GM12878 (cell line): ENCODE measurements around the gene GPR68. TPM values are rescaled to one million over a fixed set of nuclear protein-coding genes. Genes with fewer than 3 reads are reported as not detected.

ENCODE experiments used
- ATAC-seq: fragments of 200-7000 bp; cut with Tn5 transposase; 3 replicates; pipeline ENCODE4 v1.9.1; 2020; ENCODE audit warnings: mild to moderate bottlenecking, moderate library complexity
- BruUV-seq: library from RNA; stranded (reverse); fragments of 400-500 nt; replicated peaks from 2 replicates; lab custom pipeline; 2021; lab: Mats Ljungman, UMichigan
- CTCF ChIA-PET: fragments of 300-600 bp; sonication (Branson Sonifier 250); formaldehyde crosslinking; extraction: SDS; loops from one replicate; lab custom pipeline; 2021; ENCODE audit warnings: inconsistent platforms; lab: Yijun Ruan, JAX
- POLR2A ChIA-PET: fragments of 350-600 bp; formaldehyde crosslinking; extraction: SDS; loops from one replicate; lab custom pipeline; 2021; ENCODE audit warnings: inconsistent platforms; lab: Charles Lee
- RAD21 ChIA-PET: fragments of 300-600 bp; sonication (Branson Sonifier 250); formaldehyde crosslinking; loops from one replicate; lab custom pipeline; 2023; ENCODE audit warnings: antibody characterized with exemption; ENCODE audit not compliant: unreplicated experiment; lab: Charles Lee
- SMC1A ChIA-PET: fragments of 300-600 bp; sonication (Branson Sonifier 250); formaldehyde crosslinking; loops from one replicate; lab custom pipeline; 2023; ENCODE audit not compliant: unreplicated experiment, uncharacterized antibody; lab: Charles Lee
- DNase-seq: peaks from one replicate; pipeline ENCODE4 v3.0.0-alpha.2; 2011; ENCODE audit warnings: low read depth, low spot score
- FAIRE-seq: peaks from 3 replicates; lab custom pipeline; 2011; peaks lifted over from hg19 to GRCh38; lab: Jason Lieb, UNC
- H2AFZ ChIP-seq: 2 replicates; pipeline ENCODE4 v1.6.0; 2011; ENCODE audit warnings: low read depth, low read length, control low read depth; ENCODE audit not compliant: control insufficient read depth
- H3K27ac ChIP-seq: 2 replicates; pipeline ENCODE4 v1.5.1; 2011; ENCODE audit warnings: control low read depth; ENCODE audit not compliant: control insufficient read depth, insufficient read depth
- H3K27me3 ChIP-seq, 2 experiments: replicated peaks in 1 of 2; 2 replicates each; pipeline versions ENCODE4 v1.6.0 to v1.6.1; 2011; ENCODE audit warnings: low read length in 1 of 2; ENCODE audit not compliant: control insufficient read depth in 2 of 2, insufficient read depth in 2 of 2
- H3K36me3 ChIP-seq, 2 experiments: 2 replicates each; pipeline ENCODE4 v1.5.1; 2011; ENCODE audit warnings: low read length in 1 of 2; ENCODE audit not compliant: control insufficient read depth in 2 of 2, insufficient read depth in 2 of 2
- H3K4me1 ChIP-seq: 2 replicates; pipeline ENCODE4 v1.6.1; 2011; ENCODE audit warnings: mild to moderate bottlenecking, low read length, moderate library complexity, mixed read lengths; ENCODE audit not compliant: control insufficient read depth, insufficient read depth
- H3K4me2 ChIP-seq: 2 replicates; pipeline ENCODE4 v1.6.0; 2011; ENCODE audit warnings: control low read depth; ENCODE audit not compliant: control insufficient read depth, insufficient read depth
- H3K4me3 ChIP-seq: fragments of 200-600 bp; sonication (generic); 2 replicates; pipeline ENCODE4 v1.5.1; 2016
- H3K79me2 ChIP-seq: 2 replicates; pipeline ENCODE4 v1.6.0; 2011; ENCODE audit warnings: low read length; ENCODE audit not compliant: control insufficient read depth, insufficient read depth
- H3K9ac ChIP-seq: 2 replicates; pipeline ENCODE4 v1.8.0; 2011; ENCODE audit warnings: low read length, control low read depth, mixed read lengths; ENCODE audit not compliant: control insufficient read depth, insufficient read depth
- H3K9me3 ChIP-seq: replicated peaks from 3 replicates; pipeline ENCODE4 v1.5.1; 2011; ENCODE audit warnings: mild to moderate bottlenecking, low read length; ENCODE audit not compliant: control insufficient read depth, insufficient read depth
- H4K20me1 ChIP-seq: 2 replicates; pipeline ENCODE4 v1.6.0; 2011; ENCODE audit not compliant: control insufficient read depth, insufficient read depth
- BCL11A ChIP-seq: IDR thresholded peaks from 2 replicates; pipeline ENCODE4 v1.6.1; 2011; ENCODE audit warnings: low read depth, low read length
- BHLHE40 ChIP-seq, 2 experiments: fragments of 450-650 bp in 1 of 2; IDR thresholded peaks; 2 replicates each; pipeline ENCODE4 v1.6.1; 2011 to 2017; ENCODE audit warnings: low read depth in 2 of 2, borderline replicate concordance in 1 of 2, improper control_type of control experiment in 1 of 2, low read length in 1 of 2, mild to moderate bottlenecking in 1 of 2
- EGR1 ChIP-seq, 2 experiments: IDR thresholded peaks; 1 replicate in 1 of 2; 2 replicates in 1 of 2; pipeline ENCODE4 v1.6.1; 2011 to 2012; ENCODE audit warnings: low read depth in 2 of 2, low read length in 2 of 2, borderline replicate concordance in 1 of 2, mild to moderate bottlenecking in 1 of 2, moderate library complexity in 1 of 2
- EZH2 ChIP-seq: IDR thresholded peaks from 2 replicates; pipeline ENCODE4 v1.6.1; 2012; ENCODE audit warnings: low read depth, mild to moderate bottlenecking, control low read depth, inconsistent platforms, low read length, borderline replicate concordance; ENCODE audit not compliant: control insufficient read depth
- MEF2A ChIP-seq: IDR thresholded peaks from 2 replicates; pipeline ENCODE4 v1.6.1; 2011; ENCODE audit warnings: low read depth, mild to moderate bottlenecking, low read length, moderate library complexity; ENCODE audit not compliant: insufficient read depth
- NR2C2 ChIP-seq: IDR thresholded peaks from 2 replicates; pipeline ENCODE4 v1.6.1; 2011; ENCODE audit warnings: borderline replicate concordance, low read depth; ENCODE audit not compliant: control insufficient read depth, insufficient read length
- RAD51 ChIP-seq: fragments of 450-650 bp; IDR thresholded peaks from 2 replicates; pipeline ENCODE4 v1.6.1; 2016; ENCODE audit warnings: moderate library complexity, mild to moderate bottlenecking, inconsistent platforms
- SREBF2 ChIP-seq: IDR thresholded peaks from 2 replicates; pipeline ENCODE4 v1.6.1; 2012; ENCODE audit warnings: mild to moderate bottlenecking, low read length
- TBL1XR1 ChIP-seq: IDR thresholded peaks from 2 replicates; pipeline ENCODE4 v1.6.1; 2012; ENCODE audit warnings: low read depth, low read length, improper control_type of control experiment
- TCF7 ChIP-seq: IDR thresholded peaks from 2 replicates; pipeline ENCODE4 v1.6.1; 2014; ENCODE audit warnings: antibody characterized with exemption, borderline replicate concordance
- ZZZ3 ChIP-seq: IDR thresholded peaks from 2 replicates; pipeline ENCODE4 v1.6.1; 2011; ENCODE audit warnings: low read depth; ENCODE audit not compliant: control insufficient read depth, insufficient read length
- WGBS: methylation state at CpG from one replicate; pipeline ENCODE4 v1.1.6; 2016; ENCODE audit warnings: low lambda C conversion rate; ENCODE audit not compliant: insufficient replicate concordance, insufficient coverage; ENCODE audit errors: missing lambda C conversion rate; 5-methylcytosine and 5-hydroxymethylcytosine counted together
- in situ Hi-C: fragments of 300-500 bp; cut with MboI; formaldehyde crosslinking; loops from 9 replicates; pipeline ENCODE4 v1.14.3; 2018; ENCODE audit warnings: mixed read lengths
- intact Hi-C: fragments of 100-400 bp; cut with micrococcal nuclease; formaldehyde crosslinking; loops from one replicate; pipeline ENCODE4 v1.14.2; 2022; ENCODE audit not compliant: unreplicated experiment
- polyA plus RNA-seq, 11 experiments: library from polyadenylated mRNA; depleted of rRNA in 4 of 11; unstranded in 6 of 11; stranded (reverse) in 5 of 11; fragments of >200 nt; fragmentation: Nextera tagmentation in 4 of 11; fragmentation: Illumina TruSeq in 1 of 11; extraction: Ambion mirVana in 4 of 11; extraction: Trizol in 1 of 11; gene quantifications; 1 replicate in 1 of 11; 2 replicates in 10 of 11; pipeline versions ENCODE4 v1.2.1 to v1.2.3, GENCODE V29; 2011 to 2016; ENCODE audit warnings: inconsistent platforms in 2 of 11, missing spikeins in 2 of 11, low read depth in 1 of 11
- total RNA-seq, 4 experiments: library from RNA; depleted of rRNA in 3 of 4; stranded (reverse); fragments of >200 nt in 3 of 4; fragmentation: Illumina TruSeq in 1 of 4; extraction: Trizol in 1 of 4; gene quantifications; 2 replicates each; pipeline versions ENCODE4 v1.2.1 to v1.2.3, GENCODE V29; 2013 to 2021
- TF ChIP-seq, protein P1 (sequence below): fragments of 450-650 bp; IDR thresholded peaks from 2 replicates; pipeline ENCODE4 v1.6.1; 2017; ENCODE audit warnings: mild to moderate bottlenecking, low read depth, inconsistent platforms; ENCODE audit not compliant: poor library complexity, severe bottlenecking
- TF ChIP-seq, protein P2 (sequence below): fragments of 450-650 bp; IDR thresholded peaks from 2 replicates; pipeline ENCODE4 v1.6.1; 2014; ENCODE audit warnings: mild to moderate bottlenecking
- TF ChIP-seq, protein P3 (sequence below), 3 experiments: IDR thresholded peaks in 2 of 3; conservative IDR thresholded peaks in 1 of 3; 2 replicates each; pipeline ENCODE4 v1.5.1; 2011; ENCODE audit warnings: low read depth in 3 of 3, low read length in 3 of 3, mild to moderate bottlenecking in 3 of 3, control low read depth in 2 of 3, moderate library complexity in 2 of 3, inconsistent platforms in 1 of 3, mixed read lengths in 1 of 3; ENCODE audit not compliant: control insufficient read depth in 2 of 3, insufficient read depth in 1 of 3; ENCODE audit errors: extremely low read depth in 1 of 3

The GPR68 gene
- total and polyA plus RNA-seq, 10 of the 15 experiments (the other 5 are each of a cell fraction or from before 2014, with no cell fraction given), result 0.06 to 3.4 (median 1.8) TPM

DNA sequence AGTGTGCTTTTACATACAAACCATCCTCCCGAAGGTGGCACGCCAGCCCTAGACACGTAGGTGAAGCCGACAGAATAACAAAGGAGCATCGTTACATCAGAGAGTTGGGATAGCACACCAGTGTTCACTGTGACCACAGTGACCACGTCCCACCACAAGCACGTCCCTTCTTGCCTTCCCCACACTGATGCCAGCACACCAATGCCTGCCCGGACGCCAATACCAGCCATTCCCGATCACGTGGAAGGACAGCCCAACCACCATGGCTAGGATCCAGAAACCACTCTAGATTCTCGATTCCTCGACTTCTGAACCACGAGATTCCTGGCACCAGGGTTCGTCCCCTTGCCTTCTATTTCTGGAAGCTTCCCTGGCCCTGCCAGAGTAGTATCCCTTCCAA lies 48.0 kb upstream of the GPR68 start:
- POLR2A ChIA-PET, result no interaction called here
- 88% methylated on average over 15 of the region's 15 CpGs for WGBS
- ATAC-seq (no peak), FAIRE-seq (no peak), DNase-seq (no peak)
- CTCF ChIA-PET, result interaction anchor here (11.1 kb wide), 1 partner anchor 116 kb away, joined by 211 read pairs; no protein-coding TSS in a partner anchor
- in situ Hi-C loops (no loop called here), intact Hi-C loops (no loop called here)
- H3K36me3 ChIP-seq, result peaks cover 45 to 62% of the 10 kb centered on the region in 2 experiments
- SMC1A ChIA-PET, result no interaction called here
- no peak overlapping the region for H3K27ac ChIP-seq
- no peak overlapping the region for H3K4me3 ChIP-seq
- RAD21 ChIA-PET, result no interaction called here
- H3K27me3 ChIP-seq, result no peaks in the 10 kb centered on the region
- no peaks in the 10 kb centered on the region for H3K9me3 ChIP-seq
- no peaks in the 10 kb centered on the region for H3K79me2 ChIP-seq
- no peak overlapping the region for H3K4me2 ChIP-seq
- H4K20me1 ChIP-seq, result peaks cover 2% of the 10 kb centered on the region; the same call in 1 of the 2 replicates
- no TSS peak for BruUV-seq
- no peak overlapping the region for H2AFZ ChIP-seq
- no peak overlapping the region for H3K9ac ChIP-seq
- H3K4me1 ChIP-seq, result no peaks in the 10 kb centered on the region
- TF ChIP-seq, protein P1, sequence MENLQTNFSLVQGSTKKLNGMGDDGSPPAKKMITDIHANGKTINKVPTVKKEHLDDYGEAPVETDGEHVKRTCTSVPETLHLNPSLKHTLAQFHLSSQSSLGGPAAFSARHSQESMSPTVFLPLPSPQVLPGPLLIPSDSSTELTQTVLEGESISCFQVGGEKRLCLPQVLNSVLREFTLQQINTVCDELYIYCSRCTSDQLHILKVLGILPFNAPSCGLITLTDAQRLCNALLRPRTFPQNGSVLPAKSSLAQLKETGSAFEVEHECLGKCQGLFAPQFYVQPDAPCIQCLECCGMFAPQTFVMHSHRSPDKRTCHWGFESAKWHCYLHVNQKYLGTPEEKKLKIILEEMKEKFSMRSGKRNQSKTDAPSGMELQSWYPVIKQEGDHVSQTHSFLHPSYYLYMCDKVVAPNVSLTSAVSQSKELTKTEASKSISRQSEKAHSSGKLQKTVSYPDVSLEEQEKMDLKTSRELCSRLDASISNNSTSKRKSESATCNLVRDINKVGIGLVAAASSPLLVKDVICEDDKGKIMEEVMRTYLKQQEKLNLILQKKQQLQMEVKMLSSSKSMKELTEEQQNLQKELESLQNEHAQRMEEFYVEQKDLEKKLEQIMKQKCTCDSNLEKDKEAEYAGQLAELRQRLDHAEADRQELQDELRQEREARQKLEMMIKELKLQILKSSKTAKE, result no peak
- TF ChIP-seq, protein P2, sequence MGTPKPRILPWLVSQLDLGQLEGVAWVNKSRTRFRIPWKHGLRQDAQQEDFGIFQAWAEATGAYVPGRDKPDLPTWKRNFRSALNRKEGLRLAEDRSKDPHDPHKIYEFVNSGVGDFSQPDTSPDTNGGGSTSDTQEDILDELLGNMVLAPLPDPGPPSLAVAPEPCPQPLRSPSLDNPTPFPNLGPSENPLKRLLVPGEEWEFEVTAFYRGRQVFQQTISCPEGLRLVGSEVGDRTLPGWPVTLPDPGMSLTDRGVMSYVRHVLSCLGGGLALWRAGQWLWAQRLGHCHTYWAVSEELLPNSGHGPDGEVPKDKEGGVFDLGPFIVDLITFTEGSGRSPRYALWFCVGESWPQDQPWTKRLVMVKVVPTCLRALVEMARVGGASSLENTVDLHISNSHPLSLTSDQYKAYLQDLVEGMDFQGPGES, result no peak
- TF ChIP-seq NR2C2 (no peak), BHLHE40 (IDR thresholded peaks at IDR 0.05; ENCODE audit: borderline replicate concordance in 1 of 2, low read depth in 2 of 2, low read length in 1 of 2) (no peak), BCL11A (no peak), TBL1XR1 (no peak), EGR1 (IDR thresholded peaks at IDR 0.05; ENCODE audit: borderline replicate concordance in 1 of 2, low read depth in 2 of 2, low read length in 2 of 2) (no peak), RAD51 (no peak), SREBF2 (no peak), ZZZ3 (no peak), MEF2A (no peak), EZH2 (no peak), TCF7 (no peak)
- TF ChIP-seq, protein P3, sequence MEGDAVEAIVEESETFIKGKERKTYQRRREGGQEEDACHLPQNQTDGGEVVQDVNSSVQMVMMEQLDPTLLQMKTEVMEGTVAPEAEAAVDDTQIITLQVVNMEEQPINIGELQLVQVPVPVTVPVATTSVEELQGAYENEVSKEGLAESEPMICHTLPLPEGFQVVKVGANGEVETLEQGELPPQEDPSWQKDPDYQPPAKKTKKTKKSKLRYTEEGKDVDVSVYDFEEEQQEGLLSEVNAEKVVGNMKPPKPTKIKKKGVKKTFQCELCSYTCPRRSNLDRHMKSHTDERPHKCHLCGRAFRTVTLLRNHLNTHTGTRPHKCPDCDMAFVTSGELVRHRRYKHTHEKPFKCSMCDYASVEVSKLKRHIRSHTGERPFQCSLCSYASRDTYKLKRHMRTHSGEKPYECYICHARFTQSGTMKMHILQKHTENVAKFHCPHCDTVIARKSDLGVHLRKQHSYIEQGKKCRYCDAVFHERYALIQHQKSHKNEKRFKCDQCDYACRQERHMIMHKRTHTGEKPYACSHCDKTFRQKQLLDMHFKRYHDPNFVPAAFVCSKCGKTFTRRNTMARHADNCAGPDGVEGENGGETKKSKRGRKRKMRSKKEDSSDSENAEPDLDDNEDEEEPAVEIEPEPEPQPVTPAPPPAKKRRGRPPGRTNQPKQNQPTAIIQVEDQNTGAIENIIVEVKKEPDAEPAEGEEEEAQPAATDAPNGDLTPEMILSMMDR (IDR thresholded peaks at IDR 0.05 in 2 of 3, conservative IDR thresholded peaks at IDR 0.05 in 1 of 3; ENCODE audit: control insufficient read depth in 2 of 3, extremely low read depth in 1 of 3, insufficient read depth in 1 of 3, low read depth in 3 of 3, low read length in 3 of 3), result no peak
